Activated CD8-positive, alpha-beta memory T cell treated with anti-CD3 and anti-CD28 coated beads, Interleukin-2, amount 50 U/mL, for 48 hours (primary cell): ENCODE data around the gene ASPRV1.
"Not testable (repeated sequence)": the region's sequence is repeated elsewhere in the genome, so short reads cannot be mapped to it uniquely, and the experiment has no call there.

Experiments
- DNase-seq: peaks from one replicate; pipeline ENCODE4 v3.0.0-alpha.2; 2020

Gene ASPRV1

DNA sequence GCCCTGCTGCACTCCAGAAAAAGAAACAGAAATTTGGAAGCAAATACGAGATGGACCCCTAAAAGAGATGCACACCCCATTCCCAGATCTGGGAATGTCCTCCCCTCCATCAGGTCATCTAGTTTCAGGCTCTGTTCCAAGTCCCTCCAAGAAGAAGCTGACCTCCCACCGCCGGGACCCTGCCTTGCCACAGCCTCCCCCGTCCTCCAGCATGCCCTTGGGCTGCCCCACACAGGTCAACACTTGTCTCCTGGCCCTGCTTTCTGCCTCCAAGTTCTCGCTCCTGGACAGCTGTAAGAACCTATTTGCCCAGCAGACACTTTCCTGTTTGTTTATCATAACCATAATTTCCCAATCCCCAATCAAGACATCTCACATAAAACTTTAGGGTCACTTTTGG is 2.0 kb downstream of the ASPRV1 start:
- DNase-seq = no peak

DNA sequence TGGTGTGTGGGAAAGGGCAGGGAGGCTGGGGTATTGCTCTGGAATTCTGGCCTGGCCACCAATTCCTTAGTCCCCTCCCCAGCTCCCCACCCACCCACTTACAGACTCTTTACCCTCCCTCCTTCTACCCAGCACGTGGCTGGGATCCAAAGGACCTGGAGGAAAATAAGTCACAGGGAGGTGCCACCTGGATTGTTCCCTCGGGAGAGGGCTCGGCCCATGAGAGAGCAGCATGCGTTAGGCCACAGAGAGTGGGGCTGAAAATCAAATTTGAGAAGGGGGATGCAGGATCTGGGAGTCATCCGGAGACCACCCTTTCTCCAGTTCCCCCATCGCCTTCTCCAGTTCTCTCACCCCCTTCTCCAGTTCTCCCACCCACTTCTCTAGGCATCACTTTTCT is 3.0 kb downstream of the ASPRV1 start:
- no peak for DNase-seq

DNA sequence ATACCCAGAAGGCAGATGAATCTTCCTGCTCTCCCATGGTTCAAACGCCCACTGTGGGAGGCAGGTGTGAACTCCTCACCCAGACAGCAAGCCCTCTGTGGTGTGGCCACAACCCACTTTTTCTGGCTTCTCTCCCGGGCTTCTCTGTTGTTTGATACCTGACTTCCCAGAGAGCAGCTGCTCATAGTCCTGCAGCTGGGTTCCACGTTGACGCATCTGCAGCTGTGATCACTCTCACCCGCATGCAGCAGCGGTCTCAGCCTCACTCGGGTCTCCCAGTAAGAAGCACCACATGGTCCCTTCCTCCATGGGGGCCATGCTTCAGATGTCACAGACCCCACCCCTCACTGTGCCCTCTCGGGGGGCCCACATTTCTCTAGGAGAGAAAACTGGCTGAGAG is 3.5 kb downstream of the ASPRV1 start:
- no peak for DNase-seq

DNA sequence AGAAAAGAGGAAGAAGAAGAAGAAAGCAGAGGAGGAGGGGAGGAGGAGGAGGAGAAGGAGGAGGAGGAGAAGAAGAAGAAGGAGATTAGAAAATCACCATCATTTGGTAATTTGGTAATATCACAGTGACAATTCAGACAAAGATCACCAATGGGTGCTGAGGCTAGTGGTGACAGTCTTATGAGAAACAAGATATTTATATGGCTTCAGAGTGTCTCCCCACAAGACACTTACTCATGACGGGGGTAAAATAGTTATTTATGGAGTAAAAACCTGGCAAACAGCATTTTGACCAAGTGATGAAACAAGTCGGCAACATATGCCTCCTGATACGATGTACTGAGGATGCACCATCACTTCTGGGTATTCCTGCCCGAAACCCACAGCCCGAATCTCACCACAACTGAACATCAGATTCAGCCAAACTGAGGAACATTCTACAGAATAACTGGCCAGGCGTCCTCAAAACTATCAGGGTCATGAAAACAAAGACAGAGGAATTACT is 4.9 kb downstream of the ASPRV1 start:
- no peak for DNase-seq

DNA sequence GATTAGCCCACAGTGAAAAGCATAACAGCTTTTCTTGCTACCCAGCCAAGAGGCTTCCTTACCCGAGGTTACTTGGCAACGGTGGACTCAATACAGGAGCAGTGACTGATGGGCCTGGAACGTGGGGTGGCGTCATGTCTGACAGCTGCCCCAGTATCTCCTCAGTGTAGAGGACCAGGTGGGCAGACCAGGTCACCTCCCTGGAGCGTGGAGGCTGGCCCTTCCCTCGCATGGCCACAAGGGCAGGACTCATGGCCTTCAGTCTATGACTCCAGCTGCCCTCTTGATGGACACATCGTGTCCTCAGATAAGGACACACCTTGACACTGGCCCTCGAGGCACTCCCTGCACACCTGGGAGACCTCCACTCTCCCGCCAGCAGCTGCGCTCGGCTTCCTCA is 6.4 kb downstream of the ASPRV1 start:
- DNase-seq = no peak

DNA sequence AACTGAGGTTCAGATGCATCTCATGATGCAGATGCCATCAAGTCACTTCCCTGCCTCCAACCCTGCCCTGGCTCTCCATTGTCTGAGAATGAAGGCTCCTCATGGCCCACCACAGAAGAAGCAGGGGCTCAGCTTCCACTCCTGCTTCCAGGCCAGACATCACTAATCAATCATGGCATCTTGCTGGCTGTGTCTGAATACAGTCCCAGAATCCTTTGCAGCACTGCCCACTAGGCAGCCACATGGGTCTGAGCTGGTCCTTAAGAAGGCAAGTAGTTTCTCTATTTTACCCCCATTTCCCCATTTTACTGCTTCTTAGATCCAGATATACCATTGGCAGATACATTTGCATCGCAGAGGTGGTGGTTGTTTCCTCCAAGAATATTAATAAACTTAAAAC is 7.3 kb downstream of the ASPRV1 start:
- DNase-seq = no peak

DNA sequence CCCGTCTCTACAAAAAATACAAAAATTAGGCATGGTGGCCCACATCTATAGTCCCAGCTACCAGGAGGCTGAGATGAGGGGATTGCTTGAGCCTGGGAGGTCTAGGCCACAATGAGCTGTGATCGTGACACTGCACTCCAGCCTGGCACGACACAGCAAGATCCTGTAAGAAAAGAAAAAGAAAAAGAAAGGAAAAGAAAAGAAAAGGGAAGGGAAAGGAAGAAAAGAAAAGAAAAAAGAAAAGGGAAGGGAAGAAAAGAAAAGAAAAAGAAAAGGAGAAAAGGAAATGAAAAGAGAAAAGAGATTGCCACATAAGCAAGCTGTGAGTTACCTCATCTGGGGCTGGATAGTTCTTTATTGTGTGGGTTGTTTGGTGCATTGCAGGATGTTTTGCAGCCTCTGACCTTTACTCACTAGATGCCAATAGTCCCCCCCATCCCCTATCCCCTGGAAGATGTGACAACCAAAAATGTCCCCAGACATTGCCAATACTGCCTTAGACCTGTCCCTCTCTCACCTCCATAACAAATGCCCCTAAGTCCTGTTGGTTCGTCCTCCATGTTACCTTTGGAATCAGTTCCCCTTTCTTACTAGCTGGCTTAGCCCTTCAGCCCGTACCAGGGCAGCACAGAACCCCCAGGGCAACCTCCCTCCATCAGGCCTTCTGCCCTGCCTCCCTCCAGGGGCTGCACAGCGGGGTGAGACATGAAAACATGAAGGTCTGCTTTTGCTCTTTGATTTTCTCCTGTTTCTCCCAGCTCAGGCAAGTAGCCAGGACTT is 8.9 kb downstream of the ASPRV1 start:
- DNase-seq = no peak

DNA sequence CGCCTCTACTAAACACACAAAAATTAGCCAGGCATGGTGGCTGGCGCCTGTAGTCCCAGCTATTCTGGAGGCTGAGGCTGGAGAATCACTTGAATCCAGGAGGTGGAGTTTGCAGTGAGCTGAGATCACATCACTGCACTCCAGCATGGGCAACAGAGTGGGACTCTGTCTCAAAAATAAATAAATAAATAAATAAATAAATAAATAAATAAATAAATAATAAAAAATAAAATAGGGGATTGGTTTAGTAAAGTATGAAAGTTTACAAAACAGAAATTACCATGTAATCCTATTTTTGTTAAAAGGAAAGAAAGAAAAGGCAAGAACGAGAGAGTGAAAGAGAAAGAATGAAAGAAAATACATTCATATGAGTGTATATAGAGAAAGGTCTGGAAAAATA is 10.8 kb downstream of the ASPRV1 start:
- not testable (repeated sequence) for DNase-seq

DNA sequence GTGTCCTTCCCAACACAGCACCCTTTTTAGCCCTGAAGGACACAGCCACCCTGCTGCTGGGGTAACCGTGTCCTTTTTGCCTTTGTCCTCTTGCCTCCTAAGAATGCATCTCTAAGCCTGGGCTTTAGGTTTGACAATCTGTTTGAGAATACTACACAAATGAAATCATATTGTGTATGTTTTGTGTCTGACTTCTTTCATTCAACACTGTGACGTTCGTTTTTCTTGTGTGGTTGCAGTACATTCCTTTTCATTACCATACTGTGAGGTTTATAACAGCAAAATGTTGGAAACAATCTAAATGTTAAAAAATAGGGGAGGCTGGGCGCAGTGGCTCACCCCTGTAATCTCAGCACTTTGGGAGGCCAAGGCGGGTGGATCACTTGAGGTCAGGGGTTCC is 11.2 kb downstream of the ASPRV1 start:
- no peak for DNase-seq

DNA sequence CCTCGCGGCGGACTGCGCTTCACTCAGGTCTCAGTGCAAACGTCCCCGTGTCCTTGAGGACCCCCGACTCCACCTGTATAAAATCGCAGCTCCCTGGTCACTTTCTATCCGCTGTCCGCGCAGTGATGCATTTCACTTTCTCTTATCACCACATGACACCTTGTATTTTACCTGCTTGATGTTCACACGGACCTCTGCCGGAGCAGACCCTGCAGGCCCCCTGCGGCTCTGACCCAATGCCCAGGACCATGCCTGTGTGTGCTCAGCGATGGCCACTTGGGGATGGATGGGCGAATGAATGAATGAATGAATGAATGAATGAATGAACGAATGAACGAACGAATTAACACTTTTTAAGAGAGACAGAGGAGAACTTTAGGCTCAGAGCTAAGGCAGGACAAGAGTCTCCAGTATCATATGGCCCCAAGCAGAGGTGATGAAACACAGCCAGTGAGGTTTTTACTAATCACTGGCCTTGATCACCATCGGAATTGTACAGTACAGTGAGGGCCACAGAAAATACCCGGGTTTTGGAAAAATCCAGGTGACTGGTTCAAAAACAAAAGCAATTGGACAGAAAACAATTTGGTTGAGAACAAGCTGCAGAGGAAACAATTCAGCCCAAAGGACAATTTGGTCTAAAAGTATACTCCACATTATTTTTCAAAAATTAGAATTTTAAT is 12.3 kb downstream of the ASPRV1 start:
- no peak for DNase-seq

DNA sequence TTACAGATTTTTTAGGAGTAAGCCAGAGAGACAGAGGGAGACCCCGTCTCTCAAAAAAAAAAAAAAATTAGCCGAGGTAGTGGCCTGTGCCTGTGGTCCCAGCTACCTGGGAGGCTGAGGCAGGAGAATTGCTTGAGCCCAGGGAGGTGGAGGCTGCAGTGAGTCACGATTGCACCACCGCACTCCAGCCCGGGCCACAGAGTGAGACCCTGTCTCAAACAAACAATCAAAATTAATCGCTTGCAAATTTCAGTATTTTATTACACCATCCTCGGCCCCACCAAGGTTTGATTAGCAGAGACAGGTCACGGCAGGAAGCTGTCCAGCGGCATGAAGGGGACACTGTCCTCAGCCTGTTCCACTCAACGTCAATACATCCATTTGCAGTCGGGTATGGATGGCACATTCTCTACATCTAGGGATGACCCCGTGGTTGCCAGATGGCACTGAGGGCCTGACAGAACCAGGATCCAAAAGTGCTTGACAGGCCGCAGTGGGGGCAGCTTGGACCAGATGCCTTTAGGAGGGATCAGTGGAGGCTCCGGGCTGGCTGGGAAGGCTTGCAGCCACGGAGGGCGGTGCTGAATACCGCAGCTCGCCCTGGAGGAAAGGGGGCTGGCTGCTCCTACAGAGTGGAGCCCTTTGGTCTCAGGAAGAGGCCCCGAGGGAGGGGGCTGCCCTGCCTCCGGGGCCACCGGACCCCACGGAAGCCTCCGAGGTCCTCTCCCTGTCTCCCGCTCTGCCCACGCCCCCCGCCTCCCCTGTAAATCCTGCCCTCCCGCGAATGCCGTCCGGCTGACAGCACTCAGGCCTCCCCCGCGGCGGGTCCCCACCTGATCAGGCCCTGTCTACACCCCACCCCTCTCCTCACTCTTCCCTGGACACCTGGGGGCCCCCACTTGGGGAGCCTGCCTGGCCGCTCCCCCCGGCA is 13.1 kb downstream of the ASPRV1 start:
- peak; percentile 51 for DNase-seq

DNA sequence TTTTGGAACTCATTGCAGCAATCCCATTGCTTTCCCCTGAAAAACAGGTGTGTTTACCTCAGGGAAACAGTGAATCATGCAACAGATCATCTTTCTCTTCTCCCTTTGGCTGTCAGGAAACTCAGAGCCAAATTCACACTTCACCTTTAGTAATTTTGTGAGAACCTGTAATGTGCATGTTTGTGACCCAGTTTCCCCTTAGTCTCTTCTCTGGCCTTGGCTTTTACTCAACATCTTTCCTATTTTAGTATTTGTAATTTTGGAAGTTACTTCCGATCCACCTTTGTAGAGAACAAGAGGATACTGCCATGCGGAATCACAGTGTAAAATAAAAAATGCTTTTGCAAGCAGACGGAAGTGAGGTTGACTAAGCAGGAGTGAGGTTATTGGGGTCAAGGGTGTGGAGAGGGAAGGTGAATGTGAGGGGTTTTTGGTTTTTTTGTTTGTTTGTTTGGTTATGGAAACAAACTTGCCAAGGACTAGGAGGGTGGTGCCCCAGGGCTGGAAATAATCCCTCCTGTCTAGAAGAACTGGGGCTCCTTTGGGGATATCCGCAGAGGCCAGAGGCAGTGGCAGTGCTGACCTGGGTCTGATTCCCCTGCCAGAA is 14.0 kb downstream of the ASPRV1 start:
- DNase-seq = no peak

DNA sequence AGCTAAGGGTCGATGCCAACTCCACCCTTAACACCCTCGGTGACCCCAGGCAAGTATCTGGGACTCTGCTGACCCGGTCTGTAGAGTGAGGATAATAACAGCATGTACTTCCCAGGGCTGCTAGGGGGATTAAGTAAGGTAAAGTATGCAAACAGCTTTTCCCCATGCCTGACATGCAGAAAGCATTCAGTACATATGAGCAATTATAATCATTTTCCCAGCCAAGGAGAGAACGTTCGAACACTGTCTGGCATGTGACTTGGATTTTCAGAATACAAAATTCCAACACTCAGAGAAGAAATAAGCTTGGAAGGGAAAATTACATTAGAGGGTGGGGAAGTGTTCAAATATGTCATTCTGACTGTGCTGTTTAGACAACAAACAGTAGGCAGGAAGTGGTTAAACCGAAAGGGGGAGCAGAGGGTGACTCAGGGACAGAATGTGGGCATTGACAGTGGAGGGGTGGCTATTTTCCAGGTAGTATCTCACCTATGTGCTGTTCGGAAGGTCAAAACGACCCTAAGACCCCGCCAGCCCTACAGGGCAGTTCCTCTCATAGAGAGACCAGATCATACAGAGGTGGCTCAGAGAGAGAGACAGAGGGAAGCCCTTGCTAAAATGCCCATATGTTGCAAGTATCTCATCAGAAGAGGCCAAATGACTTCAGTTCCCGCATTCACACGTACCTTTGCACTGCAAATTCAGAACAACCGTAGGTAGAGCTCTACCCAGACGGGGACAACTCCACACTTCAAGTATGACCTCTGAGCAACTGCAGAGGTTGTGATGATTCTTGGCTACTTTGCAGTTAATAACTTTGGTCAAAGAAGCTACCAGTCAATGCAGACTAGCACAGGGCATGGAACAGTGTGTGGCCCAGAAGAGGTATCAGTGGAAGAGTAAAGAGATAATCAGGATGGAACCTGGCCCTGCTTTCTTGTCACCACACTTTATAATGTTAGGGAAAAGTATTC is 14.8 kb downstream of the ASPRV1 start:
- peak; percentile 67 for DNase-seq

DNA sequence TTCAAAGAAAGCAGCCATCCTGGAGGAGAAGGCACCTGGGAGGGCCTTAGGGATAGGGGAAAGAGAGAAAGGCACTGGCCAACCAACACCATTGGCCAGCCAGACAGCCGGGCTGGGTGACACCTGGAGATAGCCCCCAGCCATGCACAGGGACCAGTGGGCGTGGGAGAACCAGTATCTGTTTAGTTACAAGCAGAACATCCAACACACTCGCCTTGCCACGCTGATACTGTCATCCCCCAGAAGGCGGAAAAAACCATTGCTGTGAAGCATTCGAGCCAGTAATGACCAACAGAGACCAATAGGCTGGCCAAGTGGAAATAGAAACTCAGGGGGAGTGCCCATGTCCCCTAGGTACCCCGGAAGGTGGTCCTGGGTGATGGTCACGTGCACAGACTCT is 15.5 kb downstream of the ASPRV1 start:
- DNase-seq = peak; percentile 45

DNA sequence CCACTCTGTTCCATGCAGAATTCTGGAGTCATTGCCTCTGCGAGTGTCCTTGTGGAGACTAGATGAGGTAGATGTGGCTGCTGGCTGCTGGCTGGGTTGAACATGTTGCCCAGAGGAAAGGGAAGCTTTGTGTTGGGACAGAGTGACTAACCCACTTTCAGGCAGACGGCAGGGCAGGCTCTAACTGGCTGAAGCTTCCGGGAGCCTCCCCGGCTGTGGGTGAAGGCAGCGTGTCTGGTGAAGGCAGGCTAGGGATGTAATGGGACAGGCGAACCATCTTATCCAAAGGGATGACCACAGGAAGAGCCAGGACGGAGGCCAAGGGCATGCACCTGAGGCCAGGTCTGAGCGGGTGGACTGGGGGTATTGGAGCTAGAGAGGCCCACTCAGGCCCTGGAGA is 16.0 kb downstream of the ASPRV1 start:
- DNase-seq = peak; percentile 49

DNA sequence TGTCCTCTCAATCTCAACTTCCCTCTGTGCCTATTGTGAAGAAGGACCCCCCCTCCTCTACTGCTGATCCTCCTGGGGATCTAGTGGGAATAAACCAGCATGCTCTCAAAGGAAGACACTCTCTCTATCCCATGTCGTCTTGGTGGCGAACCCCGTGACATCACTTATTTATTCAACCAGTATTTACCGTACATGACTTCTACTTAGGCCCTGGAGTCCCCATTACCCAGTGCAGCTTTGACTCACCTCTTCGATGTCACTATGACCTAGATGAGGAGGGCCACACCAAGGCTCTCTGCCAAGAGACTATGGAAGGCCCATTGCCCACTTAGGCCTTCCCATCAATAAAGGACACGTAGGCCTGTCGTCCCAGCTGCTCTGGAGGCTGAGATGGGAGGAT is 16.7 kb downstream of the ASPRV1 start:
- peak; percentile 44 for DNase-seq

DNA sequence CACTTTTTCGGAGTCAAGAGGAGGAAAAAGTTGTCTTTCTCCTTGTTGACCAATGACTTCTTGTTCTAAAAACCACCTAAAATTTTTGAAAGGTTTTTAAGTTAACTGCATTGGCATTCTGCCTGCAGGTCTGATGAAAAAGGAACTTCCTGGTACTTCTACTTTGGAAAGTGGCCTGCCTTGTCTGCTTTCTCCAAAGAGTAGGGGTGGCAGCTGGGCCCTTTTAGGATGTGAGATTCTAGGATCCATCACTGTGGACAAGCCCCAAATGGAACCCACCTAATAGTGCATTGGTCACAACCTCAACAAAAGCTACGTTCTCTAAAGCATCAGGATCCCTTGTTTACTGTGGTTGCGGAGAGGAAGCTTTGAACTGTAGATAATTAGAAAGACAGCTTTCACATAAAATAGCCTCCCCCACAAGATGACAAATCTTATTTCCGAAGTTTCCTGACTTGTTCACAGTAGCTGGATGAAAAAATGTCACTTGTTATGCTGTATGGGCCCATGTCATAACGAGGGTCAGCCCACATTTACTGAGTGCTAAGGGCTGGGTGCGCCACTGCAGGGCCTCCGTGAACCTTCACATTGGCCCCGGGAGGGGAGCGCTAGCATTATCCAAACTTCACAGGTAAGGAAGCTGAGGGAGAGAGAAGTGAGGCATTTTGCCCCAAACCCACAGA is 17.4 kb downstream of the ASPRV1 start:
- DNase-seq = no peak

DNA sequence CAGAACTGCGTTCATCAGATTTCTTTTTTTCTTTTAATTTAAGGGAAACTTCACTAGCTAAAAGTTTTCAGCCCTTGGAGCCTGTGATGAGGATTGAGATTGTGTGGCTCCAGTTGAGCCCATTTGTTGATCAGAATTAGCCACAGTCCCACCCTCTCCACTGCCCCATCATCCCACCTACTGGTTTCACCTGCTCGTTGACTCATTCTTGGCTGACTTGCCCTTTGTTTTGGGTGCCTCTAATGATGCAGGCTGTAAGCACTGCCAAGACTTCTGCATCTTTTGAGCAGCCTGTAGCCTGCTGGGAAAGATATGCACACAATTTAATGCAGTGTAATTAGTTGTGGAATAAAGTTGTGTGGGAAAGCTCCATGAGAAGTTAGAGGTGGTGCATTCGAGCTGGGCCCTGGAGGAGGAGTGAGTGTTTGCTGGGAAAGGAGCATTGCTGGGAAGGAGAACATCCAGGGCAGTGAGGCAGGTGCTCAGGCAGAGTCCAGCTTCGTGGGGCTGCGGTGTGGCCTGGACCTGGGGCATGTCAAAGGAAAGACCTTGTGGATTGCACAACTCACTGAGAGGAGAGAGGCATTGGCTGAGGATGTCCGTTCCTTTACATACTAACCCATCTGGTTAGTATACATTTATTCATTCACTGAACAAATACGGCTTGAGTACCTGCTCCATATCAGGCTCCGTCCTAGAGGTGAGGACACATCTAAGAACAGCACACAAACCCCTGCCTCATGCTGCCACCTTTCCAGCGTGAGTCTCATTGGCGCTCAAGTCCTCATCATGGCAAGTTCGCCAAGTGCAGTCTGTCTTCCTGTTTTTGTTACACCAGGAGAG is 18.2 kb downstream of the ASPRV1 start:
- DNase-seq = no peak

DNA sequence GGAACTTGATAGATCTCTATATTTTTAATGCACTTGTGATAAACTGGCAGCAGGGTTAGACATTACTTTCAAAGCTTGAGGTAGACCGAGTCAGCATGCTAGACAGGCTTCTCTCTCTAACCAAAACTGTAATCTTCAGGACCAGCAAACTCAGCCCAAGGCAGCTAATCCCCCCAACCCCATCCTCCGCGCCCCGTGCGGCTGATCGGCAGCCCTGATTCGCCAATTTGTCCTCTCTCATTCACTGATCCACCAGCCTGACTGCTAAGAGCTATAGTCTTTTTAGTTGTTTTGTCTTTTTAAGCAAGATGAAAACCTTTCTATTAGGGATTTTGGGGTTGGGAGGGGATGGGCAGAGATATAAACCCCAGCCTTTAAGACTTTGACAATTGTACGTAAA is 20.7 kb downstream of the ASPRV1 start:
- no peak for DNase-seq

DNA sequence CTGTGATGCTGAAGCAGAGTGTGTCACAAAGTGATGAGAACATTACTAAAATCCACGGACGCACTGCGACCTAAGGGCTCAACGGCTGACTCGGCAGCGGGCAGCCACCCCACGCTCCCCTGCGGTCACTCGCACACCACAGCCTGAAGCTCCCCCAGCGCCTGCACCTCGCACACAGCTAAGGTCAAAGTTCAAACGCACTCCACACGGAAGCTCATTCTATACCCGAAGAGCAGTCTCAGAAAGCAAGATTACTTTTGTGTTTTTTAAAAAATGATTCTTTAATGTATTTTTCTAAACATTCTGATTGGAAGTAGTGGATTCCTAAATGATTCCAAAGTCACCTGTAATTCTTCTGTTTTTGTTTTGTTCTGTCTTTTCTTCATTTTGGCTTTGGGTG is 21.7 kb downstream of the ASPRV1 start:
- no peak for DNase-seq
